ENCODE results near the gene LY9.

- TF ChIP-seq CTCF (IDR thresholded peaks at IDR 0.05; ENCODE audit: low read depth, low read length, poor library complexity, severe bottlenecking) (no peak), EZH2phosphoT487 (IDR thresholded peaks at IDR 0.05; ENCODE audit: borderline replicate concordance, low read length) (no peak)
These were observed 12.3 kb downstream of the LY9 start for GRCh38 chr1:160808289-160808688.
